Naive thymus-derived CD4-positive, alpha-beta T cell (primary cell): ENCODE measurements around the gene MARK3. TPM values are rescaled to one million over a fixed set of nuclear protein-coding genes. Genes with fewer than 3 reads are reported as not detected.

Source experiments
- ATAC-seq: fragments of 150-1000 bp; cut with Tn5 transposase; 2 replicates; pipeline ENCODE4 v1.10.0; 2021; ENCODE audit warnings: mild to moderate bottlenecking, moderate library complexity
- CTCF ChIA-PET: fragments of 350-600 bp; sonication (Branson Sonifier 250); formaldehyde crosslinking; loops from one replicate; lab custom pipeline; 2021; ENCODE audit warnings: antibody characterized with exemption; lab: Charles Lee
- POLR2A ChIA-PET: fragments of 350-600 bp; sonication (Branson Sonifier 250); formaldehyde crosslinking; loops from one replicate; lab custom pipeline; 2021; ENCODE audit warnings: antibody characterized with exemption, inconsistent platforms; lab: Charles Lee
- DNase-seq, 9 donors: peaks; one replicate each; pipeline versions ENCODE4 v3.0.0 to v3.0.0-alpha.2; 2020 to 2022; ENCODE audit warnings: mixed read lengths in 1 of 9
- H3K27ac ChIP-seq: one replicate; pipeline ENCODE4 v1.7.0; 2013; ENCODE audit warnings: mild to moderate bottlenecking, low read depth, low read length, moderate library complexity
- H3K27me3 ChIP-seq, 2 donors: one replicate each; pipeline ENCODE4 v1.7.0; 2013; ENCODE audit warnings: low read length in 2 of 2, mild to moderate bottlenecking in 2 of 2, moderate library complexity in 2 of 2; ENCODE audit not compliant: control insufficient read depth in 2 of 2, insufficient read depth in 2 of 2
- H3K36me3 ChIP-seq, 3 experiments: 1 replicate in 2 of 3; 2 replicates in 1 of 3; pipeline ENCODE4 v1.7.0; 2013; ENCODE audit warnings: low read length in 3 of 3, mild to moderate bottlenecking in 3 of 3, moderate library complexity in 1 of 3; ENCODE audit not compliant: insufficient read depth in 3 of 3, control insufficient read depth in 2 of 3
- H3K4me1 ChIP-seq, 2 donors: one replicate each; pipeline ENCODE4 v1.7.0; 2013; ENCODE audit warnings: low read length in 2 of 2, mild to moderate bottlenecking in 2 of 2, moderate library complexity in 1 of 2; ENCODE audit not compliant: control insufficient read depth in 2 of 2, insufficient read depth in 2 of 2
- H3K4me3 ChIP-seq: 2 replicates; pipeline ENCODE4 v1.7.0; 2013; ENCODE audit warnings: mild to moderate bottlenecking, low read length
- H3K9me3 ChIP-seq, 3 experiments: 1 replicate in 2 of 3; 2 replicates in 1 of 3; pipeline ENCODE4 v1.7.0; 2013; ENCODE audit warnings: low read length in 3 of 3; ENCODE audit not compliant: control insufficient read depth in 2 of 3
- H3K27ac Mint-ChIP-seq, 9 donors: one replicate each; pipeline ENCODE4 v1.8.0; 2020 to 2022; ENCODE audit warnings: mixed read lengths in 9 of 9, mild to moderate bottlenecking in 8 of 9, moderate library complexity in 5 of 9, inconsistent platforms in 2 of 9
- H3K27me3 Mint-ChIP-seq, 5 donors: one replicate each; pipeline ENCODE4 v1.8.0; 2021 to 2022; ENCODE audit warnings: mixed read lengths in 5 of 5, mild to moderate bottlenecking in 1 of 5
- H3K36me3 Mint-ChIP-seq, 5 donors: one replicate each; pipeline ENCODE4 v1.8.0; 2020 to 2022; ENCODE audit warnings: mixed read lengths in 5 of 5, mild to moderate bottlenecking in 3 of 5, inconsistent platforms in 1 of 5
- H3K4me1 Mint-ChIP-seq, 7 donors: one replicate each; pipeline ENCODE4 v1.8.0; 2020 to 2022; ENCODE audit warnings: mixed read lengths in 7 of 7, mild to moderate bottlenecking in 3 of 7, inconsistent platforms in 1 of 7
- H3K4me3 Mint-ChIP-seq, 10 donors: one replicate each; pipeline ENCODE4 v1.8.0; 2020 to 2022; ENCODE audit warnings: mild to moderate bottlenecking in 10 of 10, mixed read lengths in 10 of 10, moderate library complexity in 6 of 10, inconsistent platforms in 2 of 10
- H3K9me3 Mint-ChIP-seq, 11 donors: one replicate each; pipeline ENCODE4 v1.8.0; 2020 to 2022; ENCODE audit warnings: mixed read lengths in 11 of 11, mild to moderate bottlenecking in 4 of 11, inconsistent platforms in 1 of 11, moderate library complexity in 1 of 11
- intact Hi-C, 2 donors: fragments of 100-400 bp; cut with micrococcal nuclease; formaldehyde crosslinking; loops; one replicate each; pipeline ENCODE4 v1.15.1; 2023
- polyA plus RNA-seq, 2 donors: library from polyadenylated mRNA; unstranded; fragments of 300-500 nt; fragmentation: Illumina TruSeq; gene quantifications; one replicate each; pipeline ENCODE4 v1.2.3, GENCODE V29; 2021
- total RNA-seq, 6 experiments: library from RNA in 5 of 6; stranded (reverse) in 5 of 6; gene quantifications; 1 replicate in 5 of 6; 2 replicates in 1 of 6; pipeline ENCODE4 v1.2.3 and lab custom pipeline; 2021 to 2026

The MARK3 gene
- total and polyA plus RNA-seq, 7 experiments from 2014 or later: 28.2 to 133 (median 100) TPM

DNA sequence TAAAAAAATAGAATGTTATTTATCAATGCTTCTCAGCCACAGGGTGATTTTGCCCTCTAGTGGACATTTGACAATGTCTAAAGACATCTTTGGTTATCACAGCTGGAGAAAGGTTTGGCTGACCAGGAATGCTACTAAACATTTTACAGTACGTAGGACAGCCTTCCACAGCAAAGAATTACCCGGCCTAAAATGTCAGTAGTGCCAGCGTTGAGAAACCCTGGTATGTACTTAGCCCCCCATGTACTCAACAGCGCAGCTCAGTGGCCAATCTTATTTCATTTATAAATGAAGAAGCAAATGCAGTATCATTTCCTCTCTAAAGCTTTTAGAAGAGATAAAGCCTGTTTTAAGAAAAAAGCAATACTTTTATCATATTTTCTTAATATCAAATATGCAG is 5.8 kb downstream of the MARK3 start:
- H3K4me1 ChIP-seq: peaks cover 51% of the 10 kb centered on the region in 2 donors
- Mint-ChIP-seq H3K4me1 (peaks cover 33 to 86% (median 60%) of the 10 kb centered on the region in 7 donors), H3K4me3 (peak overlapping the region in 6 of 10 donors; percentile 17 to 54 (median 44))

DNA sequence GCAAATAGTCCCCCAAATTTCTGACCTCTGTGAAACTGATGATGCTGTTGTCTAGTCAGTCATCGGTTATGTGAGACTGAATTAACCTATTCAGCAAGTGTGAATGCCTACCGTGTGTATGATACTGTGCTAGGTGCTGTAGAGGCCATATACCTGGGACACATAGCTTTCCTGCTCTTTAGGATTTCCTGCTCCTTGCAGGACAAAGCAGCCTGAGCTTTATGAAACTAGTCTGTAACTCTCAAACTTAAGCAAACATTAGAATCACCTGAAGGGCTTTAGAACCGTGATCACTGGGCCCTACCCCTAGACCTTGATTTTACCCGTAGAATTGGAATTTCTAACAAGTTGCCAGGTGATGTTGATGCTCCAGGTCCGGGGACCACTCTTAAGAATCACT is 6.9 kb downstream of the MARK3 start:
- Mint-ChIP-seq H3K9me3 (no peaks in the 10 kb centered on the region), H3K27me3 (no peaks in the 10 kb centered on the region), H3K4me3 (peak overlapping the region in 4 of 10 donors; percentile 16 to 32 (median 26)), H3K4me1 (peaks cover 41 to 86% (median 69%) of the 10 kb centered on the region in 7 donors), H3K36me3 (peaks cover 0 to 3% (median 0%) of the 10 kb centered on the region in 5 donors), H3K27ac (no peak overlapping the region)
- no peaks in the 10 kb centered on the region for H3K36me3 ChIP-seq
- no peaks in the 10 kb centered on the region for H3K9me3 ChIP-seq
- ATAC-seq (no peak), DNase-seq (no peak)
- H3K27me3 ChIP-seq: no peaks in the 10 kb centered on the region
- H3K4me1 ChIP-seq: peaks cover 43 to 51% of the 10 kb centered on the region in 2 donors
- H3K4me3 ChIP-seq: no peak overlapping the region
- intact Hi-C loops: no loop called here
- no peak overlapping the region for H3K27ac ChIP-seq
- ChIA-PET POLR2A (interaction anchor here (1.3 kb wide), 1 partner anchor 51 kb away, joined by 3 read pairs; no protein-coding TSS in a partner anchor), CTCF (interaction anchor here (0.8 to 2.9 kb wide), 4 partner anchors 9 to 19 kb away, joined by 3 to 15 read pairs (median 10); no protein-coding TSS in a partner anchor)

More for the DNA sequence above, 5.8 kb downstream of the MARK3 start:
- POLR2A ChIA-PET: interaction anchor here (0.6 to 2.0 kb wide), 8 partner anchors 13 to 476 kb away, joined by 3 to 11 read pairs (median 3); partner anchors contain the start of gene EIF5
- Mint-ChIP-seq H3K27me3 (no peaks in the 10 kb centered on the region), H3K27ac (peak overlapping the region in 6 of 9 donors; percentile 18 to 86 (median 73)), H3K9me3 (no peaks in the 10 kb centered on the region), H3K36me3 (peaks cover 0 to 6% (median 0%) of the 10 kb centered on the region in 5 donors)
- CTCF ChIA-PET: interaction anchor here (0.6 to 1.4 kb wide), 14 partner anchors 8 to 696 kb away, joined by 3 to 14 read pairs (median 4); partner anchors contain the start of gene EIF5
- H3K36me3 ChIP-seq: no peaks in the 10 kb centered on the region
- no peaks in the 10 kb centered on the region for H3K27me3 ChIP-seq
- DNase-seq: peak in 7 of 9 donors; percentile 31 to 60 (median 48)
- no peaks in the 10 kb centered on the region for H3K9me3 ChIP-seq
- intact Hi-C loops: loop anchor here in 1 of 2 donors (1.0 kb wide), 2 partner anchors 58 to 99 kb away; no protein-coding TSS in a partner anchor
- no peak overlapping the region for H3K27ac ChIP-seq
- ATAC-seq: peak; percentile 86
- H3K4me3 ChIP-seq: no peak overlapping the region

DNA sequence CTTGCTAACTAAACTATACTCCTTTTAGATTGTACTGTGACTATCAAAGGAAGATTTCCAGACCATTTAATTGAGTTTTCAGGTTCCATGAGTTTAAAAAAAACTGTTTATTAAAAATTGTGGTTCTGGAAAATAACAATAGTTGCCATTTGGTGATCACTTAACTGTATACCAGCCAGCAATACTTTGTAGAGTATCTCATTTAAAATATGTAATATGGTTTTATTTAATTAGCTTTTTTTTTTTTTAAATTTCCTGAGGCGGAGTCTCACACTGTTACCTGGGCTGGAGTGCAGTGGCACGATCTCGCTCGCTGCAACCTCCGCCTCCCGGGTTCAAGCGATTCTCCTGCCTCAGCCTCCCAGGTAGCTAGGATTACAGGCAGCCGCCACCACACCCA is 7.4 kb downstream of the MARK3 start:
- no peak for ATAC-seq
- Mint-ChIP-seq H3K9me3 (no peaks in the 10 kb centered on the region), H3K4me3 (peak overlapping the region in 2 of 10 donors; percentile 22 to 32), H3K4me1 (peaks cover 42 to 86% (median 69%) of the 10 kb centered on the region in 7 donors), H3K27me3 (no peaks in the 10 kb centered on the region), H3K27ac (no peak overlapping the region), H3K36me3 (peaks cover 0 to 3% (median 0%) of the 10 kb centered on the region in 5 donors)
- H3K9me3 ChIP-seq: no peaks in the 10 kb centered on the region
- intact Hi-C loops: no loop called here
- no peaks in the 10 kb centered on the region for H3K27me3 ChIP-seq
- POLR2A ChIA-PET: interaction anchor here (1.0 to 1.3 kb wide), 2 partner anchors 51 to 59 kb away, joined by 3 read pairs; partner anchors contain the start of gene EIF5
- H3K4me1 ChIP-seq: peaks cover 42 to 48% of the 10 kb centered on the region in 2 donors
- no peak overlapping the region for H3K4me3 ChIP-seq
- H3K36me3 ChIP-seq: no peaks in the 10 kb centered on the region
- CTCF ChIA-PET: interaction anchor here (0.6 to 2.9 kb wide), 7 partner anchors 10 to 501 kb away, joined by 3 to 15 read pairs (median 3); no protein-coding TSS in a partner anchor
- no peak for DNase-seq
- no peak overlapping the region for H3K27ac ChIP-seq

DNA sequence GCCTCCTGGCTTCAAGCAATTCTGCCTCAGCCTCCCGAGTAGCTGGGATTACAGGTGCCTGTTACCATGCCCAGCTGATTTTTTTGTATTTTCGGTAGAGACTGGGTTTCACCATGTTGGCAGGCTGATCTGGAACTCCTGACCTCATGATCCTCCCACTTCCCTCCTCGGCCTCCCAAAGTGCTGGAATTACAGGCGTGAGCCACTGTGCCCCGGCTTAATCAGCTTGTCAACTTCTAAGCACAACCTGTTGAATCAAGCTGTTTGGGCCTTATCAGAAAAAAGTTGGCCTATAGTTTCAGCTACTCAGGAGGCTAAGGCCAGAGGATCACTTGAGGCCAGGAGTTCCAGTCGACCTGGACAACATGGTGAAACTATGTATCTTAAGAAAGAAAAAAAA is 7.9 kb downstream of the MARK3 start:
- no peaks in the 10 kb centered on the region for H3K9me3 Mint-ChIP-seq
- ChIA-PET POLR2A (interaction anchor here (0.5 to 1.3 kb wide), 3 partner anchors 52 to 1435 kb away, joined by 3 read pairs; partner anchors contain the start of gene EIF5), CTCF (interaction anchor here (0.6 to 2.9 kb wide), 12 partner anchors 8 to 1426 kb away, joined by 3 to 15 read pairs (median 4); no protein-coding TSS in a partner anchor)
- ATAC-seq (no peak), DNase-seq (no peak)
- peaks cover 44 to 86% (median 69%) of the 10 kb centered on the region in 7 donors for H3K4me1 Mint-ChIP-seq
- Histone ChIP-seq H3K36me3 (no peaks in the 10 kb centered on the region), H3K4me1 (peaks cover 37 to 47% of the 10 kb centered on the region in 2 donors), H3K27ac (no peak overlapping the region), H3K4me3 (no peak overlapping the region), H3K9me3 (no peaks in the 10 kb centered on the region), H3K27me3 (no peaks in the 10 kb centered on the region)
- peak overlapping the region in 3 of 10 donors; percentile 10 to 19 (median 14) for H3K4me3 Mint-ChIP-seq
- no peak overlapping the region for H3K27ac Mint-ChIP-seq
- H3K27me3 Mint-ChIP-seq: no peaks in the 10 kb centered on the region
- intact Hi-C loops: no loop called here
- H3K36me3 Mint-ChIP-seq: peaks cover 0 to 3% (median 0%) of the 10 kb centered on the region in 5 donors

DNA sequence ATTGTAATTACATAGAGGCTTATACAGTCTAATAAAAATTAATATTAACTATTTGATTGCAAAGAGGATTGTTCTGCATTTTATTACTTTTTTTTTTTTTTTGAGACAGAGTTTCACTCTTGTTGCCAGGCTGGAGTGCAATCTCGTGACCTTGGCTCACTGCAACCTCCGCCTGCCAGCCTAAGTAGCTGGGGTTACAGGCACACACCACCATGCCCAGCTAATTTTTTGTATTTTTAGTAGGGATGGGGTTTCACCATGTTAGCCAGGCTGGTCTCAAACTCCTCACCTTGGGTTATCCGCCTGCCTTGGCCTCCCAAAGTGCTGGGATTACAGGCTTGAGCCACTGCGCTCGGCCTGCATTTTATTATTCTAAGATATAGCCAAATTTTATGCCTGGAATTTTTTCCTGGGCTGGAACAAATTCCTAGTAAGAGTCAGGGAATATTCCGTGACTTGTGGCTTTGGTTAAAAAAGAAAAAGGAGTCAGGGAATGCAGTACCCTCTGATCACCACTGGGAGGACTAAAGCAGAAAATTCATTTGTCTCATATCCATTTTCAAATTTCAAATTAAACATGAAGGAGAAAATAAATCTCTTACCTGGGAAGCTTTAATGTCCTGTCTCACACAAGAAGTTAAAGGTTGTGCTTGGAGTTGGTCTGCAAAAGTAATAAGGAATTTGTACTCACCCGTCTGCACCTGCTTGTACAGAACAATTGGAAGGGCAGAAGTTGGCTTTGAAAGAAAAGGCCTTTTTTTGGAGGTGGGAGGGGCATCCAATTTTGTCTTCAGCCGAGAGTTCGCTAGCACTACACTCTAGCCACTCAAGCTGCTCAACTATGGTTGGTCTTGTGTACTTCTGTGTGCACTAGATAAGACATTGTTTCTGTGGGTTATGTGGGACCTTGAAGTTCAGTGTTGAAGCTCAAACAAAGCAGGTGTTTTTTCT is 8.7 kb downstream of the MARK3 start:
- peaks cover 44 to 86% (median 69%) of the 10 kb centered on the region in 7 donors for H3K4me1 Mint-ChIP-seq
- ChIA-PET CTCF (interaction anchor here (0.6 to 2.9 kb wide), 13 partner anchors 9 to 1427 kb away, joined by 3 to 15 read pairs (median 3); no protein-coding TSS in a partner anchor), POLR2A (interaction anchor here (0.5 to 1.3 kb wide), 5 partner anchors 10 to 1434 kb away, joined by 3 to 8 read pairs (median 3); partner anchors contain the start of gene EIF5)
- Histone ChIP-seq H3K36me3 (no peaks in the 10 kb centered on the region), H3K9me3 (no peaks in the 10 kb centered on the region), H3K27me3 (no peaks in the 10 kb centered on the region), H3K27ac (no peak overlapping the region), H3K4me1 (peaks cover 31 to 47% of the 10 kb centered on the region in 2 donors), H3K4me3 (no peak overlapping the region)
- peak overlapping the region; percentile 13 to 73 (median 52) for H3K4me3 Mint-ChIP-seq
- H3K36me3 Mint-ChIP-seq: no peaks in the 10 kb centered on the region
- intact Hi-C loops: loop anchor here (1.0 to 2.0 kb wide), 2 partner anchors 9 to 59 kb away; partner anchors contain the start of genes EIF5 (in 1 of the 2) and MARK3 (in 1 of the 2)
- H3K9me3 Mint-ChIP-seq: no peaks in the 10 kb centered on the region
- peak; percentile 35 for ATAC-seq
- H3K27me3 Mint-ChIP-seq: no peaks in the 10 kb centered on the region
- peak overlapping the region in 7 of 9 donors; percentile 1 to 70 (median 26) for H3K27ac Mint-ChIP-seq
- peak in 3 of 9 donors; percentile 10 to 26 (median 20) for DNase-seq

DNA sequence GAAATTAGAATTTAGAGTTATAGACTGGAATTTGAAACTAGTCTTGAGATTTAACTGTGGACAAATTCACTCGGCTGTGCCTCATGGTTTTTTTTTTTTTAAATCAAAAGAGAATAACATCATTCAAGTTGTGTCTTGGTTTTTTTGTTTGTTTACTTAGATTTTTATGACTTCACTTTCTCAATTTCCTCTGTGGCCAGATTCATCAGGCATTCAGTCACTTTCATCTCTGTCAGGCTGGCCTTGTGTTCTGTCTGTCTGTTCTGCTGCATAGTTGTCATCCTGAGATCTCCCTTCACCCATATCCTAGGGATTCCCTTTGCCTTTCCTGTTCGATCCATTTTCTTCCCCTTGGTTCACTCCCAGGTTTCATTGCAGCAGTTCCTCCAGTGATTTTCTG is 10.0 kb downstream of the MARK3 start:
- ChIA-PET POLR2A (no interaction called here), CTCF (no interaction called here)
- no peaks in the 10 kb centered on the region for H3K36me3 ChIP-seq
- peaks cover 31 to 50% of the 10 kb centered on the region in 2 donors for H3K4me1 ChIP-seq
- Mint-ChIP-seq H3K27me3 (no peaks in the 10 kb centered on the region), H3K4me3 (peak overlapping the region; percentile 34 to 77 (median 56)), H3K27ac (peak overlapping the region in 8 of 9 donors; percentile 19 to 69 (median 52)), H3K9me3 (no peaks in the 10 kb centered on the region), H3K4me1 (peaks cover 50 to 93% (median 76%) of the 10 kb centered on the region in 7 donors), H3K36me3 (no peaks in the 10 kb centered on the region)
- H3K9me3 ChIP-seq: no peaks in the 10 kb centered on the region
- ATAC-seq: peak; percentile 55
- no peak overlapping the region for H3K4me3 ChIP-seq
- no peak overlapping the region for H3K27ac ChIP-seq
- intact Hi-C loops: loop anchor here in 1 of 2 donors (2.0 kb wide), 1 partner anchor 60 kb away; the partner anchor contains the start of gene EIF5
- no peaks in the 10 kb centered on the region for H3K27me3 ChIP-seq
- no peak for DNase-seq
